H1 (cell line): Measurements from ENCODE around the gene FLT3. TPM values are rescaled to one million over a fixed set of nuclear protein-coding genes. Genes with fewer than 3 reads are reported as not detected.

Experiments
- CTCF ChIA-PET: fragments of 300-600 bp; sonication (Branson Sonifier 250); formaldehyde crosslinking; loops from one replicate; lab custom pipeline; 2021; ENCODE audit not compliant: partially characterized antibody; lab: Charles Lee
- POLR2A ChIA-PET: fragments of 300-600 bp; sonication (Branson Sonifier 250); formaldehyde crosslinking; loops from one replicate; lab custom pipeline; 2021; ENCODE audit warnings: inconsistent platforms; ENCODE audit not compliant: partially characterized antibody; lab: Charles Lee
- DNase-seq, 2 experiments: peaks; one replicate each; pipeline versions ENCODE4 v3.0.0 to v3.0.0-alpha.2; 2010 to 2022; ENCODE audit warnings: low spot score in 2 of 2, low read depth in 1 of 2, mixed read lengths in 1 of 2
- FAIRE-seq: peaks from 2 replicates; lab custom pipeline; 2011; peaks lifted over from hg19 to GRCh38; lab: Jason Lieb, UNC
- H2AFZ ChIP-seq: 2 replicates; pipeline ENCODE4 v1.8.1; 2012; ENCODE audit warnings: low read length, inconsistent platforms
- H2AK5ac ChIP-seq: 2 replicates; pipeline ENCODE4 v1.6.1; 2013; ENCODE audit warnings: low read depth, low read length
- H2BK120ac ChIP-seq: replicated peaks from 2 replicates; pipeline ENCODE3; 2013; ENCODE audit warnings: low read depth, low read length, inconsistent platforms
- H2BK12ac ChIP-seq: 2 replicates; pipeline ENCODE4 v1.6.1; 2013; ENCODE audit warnings: low read depth, low read length
- H2BK15ac ChIP-seq: 2 replicates; pipeline ENCODE4 v1.6.1; 2013; ENCODE audit warnings: low read length
- H2BK20ac ChIP-seq: 2 replicates; pipeline ENCODE4 v1.6.1; 2013; ENCODE audit warnings: low read length
- H2BK5ac ChIP-seq: 2 replicates; pipeline ENCODE4 v1.6.1; 2013; ENCODE audit warnings: low read depth, low read length
- H3K14ac ChIP-seq: 2 replicates; pipeline ENCODE4 v1.6.1; 2013; ENCODE audit warnings: inconsistent platforms; ENCODE audit not compliant: insufficient read length
- H3K18ac ChIP-seq: 2 replicates; pipeline ENCODE4 v1.6.1; 2013; ENCODE audit warnings: low read length; ENCODE audit errors: extremely low read depth
- H3K23ac ChIP-seq: 2 replicates; pipeline ENCODE4 v1.6.1; 2013; ENCODE audit warnings: inconsistent platforms; ENCODE audit not compliant: insufficient read length
- H3K23me2 ChIP-seq: 2 replicates; pipeline ENCODE4 v1.6.1; 2013; ENCODE audit warnings: low read depth, low read length
- H3K27ac ChIP-seq: 2 replicates; pipeline ENCODE4 v1.6.1; 2011; ENCODE audit warnings: low read depth, low read length, inconsistent platforms
- H3K27me3 ChIP-seq, 4 experiments: replicated peaks in 1 of 4; 1 replicate in 1 of 4; 2 replicates in 3 of 4; pipeline versions ENCODE4 v1.6.1 to v1.8.1; 2011 to 2013; ENCODE audit warnings: low read length in 3 of 4, mild to moderate bottlenecking in 3 of 4, inconsistent platforms in 2 of 4, mixed read lengths in 2 of 4, moderate library complexity in 1 of 4; ENCODE audit not compliant: control insufficient read depth in 3 of 4, insufficient read depth in 3 of 4; ENCODE audit errors: extremely low read depth in 1 of 4
- H3K36me3 ChIP-seq, 4 experiments: 2 replicates each; pipeline versions ENCODE4 v1.6.1 to v1.8.1; 2011 to 2013; ENCODE audit warnings: mild to moderate bottlenecking in 4 of 4, low read length in 3 of 4, moderate library complexity in 2 of 4, control low read depth in 1 of 4, inconsistent platforms in 1 of 4; ENCODE audit not compliant: insufficient read depth in 4 of 4, control insufficient read depth in 2 of 4
- H3K4ac ChIP-seq: replicated peaks from 2 replicates; pipeline ENCODE3; 2013; ENCODE audit warnings: low read length, low read depth, mixed read lengths, inconsistent platforms; ENCODE audit not compliant: insufficient read length
- H3K4me1 ChIP-seq, 4 experiments: replicated peaks in 1 of 4; 1 replicate in 1 of 4; 2 replicates in 3 of 4; pipeline versions ENCODE4 v1.6.1 to v1.8.1; 2011 to 2013; ENCODE audit warnings: low read length in 3 of 4, inconsistent platforms in 2 of 4, mixed read lengths in 1 of 4; ENCODE audit not compliant: insufficient read depth in 4 of 4, control insufficient read depth in 3 of 4
- H3K4me2 ChIP-seq, 2 experiments: 2 replicates each; pipeline versions ENCODE4 v1.6.1 to v1.8.1; 2011 to 2013; ENCODE audit warnings: low read depth in 2 of 2, low read length in 2 of 2, control low read depth in 1 of 2, inconsistent platforms in 1 of 2, mild to moderate bottlenecking in 1 of 2; ENCODE audit not compliant: insufficient read depth in 1 of 2
- H3K4me3 ChIP-seq, 4 experiments: fragments of 200-600, 300-600 bp in 1 of 4; sonication (generic), shearing (Covaris generic), sonication (Bioruptor Twin) in 1 of 4; 2 replicates each; pipeline versions ENCODE4 v1.5.1 to v1.8.1; 2011 to 2016; ENCODE audit warnings: low read length in 4 of 4, low read depth in 3 of 4, control low read depth in 2 of 4, inconsistent platforms in 2 of 4, mild to moderate bottlenecking in 2 of 4, mixed read lengths in 1 of 4, moderate library complexity in 1 of 4; ENCODE audit not compliant: insufficient read depth in 2 of 4; ENCODE audit errors: extremely low read depth in 1 of 4
- H3K56ac ChIP-seq: replicated peaks from 2 replicates; pipeline ENCODE3; 2013; ENCODE audit warnings: low read depth, mild to moderate bottlenecking, mixed read lengths, low read length, inconsistent platforms; ENCODE audit not compliant: insufficient read length
- H3K79me1 ChIP-seq: 2 replicates; pipeline ENCODE4 v1.6.1; 2013; ENCODE audit warnings: low read depth, low read length, control low read depth
- H3K79me2 ChIP-seq, 2 experiments: 2 replicates each; pipeline versions ENCODE4 v1.6.1 to v1.8.1; 2012 to 2013; ENCODE audit warnings: low read length in 2 of 2, mild to moderate bottlenecking in 2 of 2, inconsistent platforms in 1 of 2; ENCODE audit not compliant: insufficient read depth in 2 of 2, control insufficient read depth in 1 of 2
- H3K9ac ChIP-seq, 4 experiments: replicated peaks in 1 of 4; 1 replicate in 1 of 4; 2 replicates in 3 of 4; pipeline versions ENCODE4 v1.6.1 to v1.8.1; 2011 to 2013; ENCODE audit warnings: low read depth in 3 of 4, low read length in 3 of 4, control low read depth in 2 of 4, mild to moderate bottlenecking in 2 of 4, moderate library complexity in 2 of 4, inconsistent platforms in 1 of 4; ENCODE audit errors: extremely low read depth in 1 of 4
- H3K9me3 ChIP-seq, 2 experiments: 2 replicates each; pipeline versions ENCODE4 v1.6.1 to v1.8.1; 2012 to 2013; ENCODE audit warnings: mild to moderate bottlenecking in 2 of 2, moderate library complexity in 2 of 2, control low read depth in 1 of 2, inconsistent platforms in 1 of 2, low read depth in 1 of 2, low read length in 1 of 2, mixed read lengths in 1 of 2; ENCODE audit not compliant: insufficient read depth in 2 of 2
- H4K20me1 ChIP-seq, 2 experiments: replicated peaks in 1 of 2; 2 replicates each; pipeline versions ENCODE3 to v1.8.1; 2011 to 2013; ENCODE audit warnings: inconsistent platforms in 2 of 2, low read length in 2 of 2, mild to moderate bottlenecking in 1 of 2; ENCODE audit not compliant: insufficient read depth in 2 of 2, control insufficient read depth in 1 of 2
- H4K5ac ChIP-seq: 2 replicates; pipeline ENCODE4 v1.6.1; 2013; ENCODE audit warnings: low read length, low read depth, mixed read lengths, inconsistent platforms; ENCODE audit not compliant: insufficient read length
- H4K8ac ChIP-seq: 2 replicates; pipeline ENCODE4 v1.8.0; 2013; ENCODE audit warnings: mild to moderate bottlenecking, moderate library complexity, low read length, inconsistent platforms; ENCODE audit not compliant: insufficient read depth; ENCODE audit errors: extremely low read depth
- H4K91ac ChIP-seq: replicated peaks from 2 replicates; pipeline ENCODE3; 2013; ENCODE audit warnings: low read length, mixed read lengths, inconsistent platforms; ENCODE audit not compliant: insufficient read length
- CEBPB ChIP-seq: IDR thresholded peaks from 2 replicates; pipeline ENCODE4 v1.6.1; 2012; ENCODE audit warnings: low read depth, low read length
- POLR2AphosphoS5 ChIP-seq: IDR thresholded peaks from 2 replicates; pipeline ENCODE4 v1.6.1; 2011; ENCODE audit warnings: low read depth, low read length
- WGBS, 2 experiments: shearing (Covaris generic) in 1 of 2; methylation state at CpG; one replicate each; pipeline versions ENCODE4 v1.1.6 to v1.1.7; 2013 to 2015; ENCODE audit warnings: low lambda C conversion rate in 2 of 2, mixed read lengths in 2 of 2, inconsistent platforms in 1 of 2, low coverage in 1 of 2, missing lambda C conversion rate in 1 of 2; ENCODE audit not compliant: insufficient replicate concordance in 2 of 2, insufficient coverage in 1 of 2, insufficient read length in 1 of 2; ENCODE audit errors: extremely low coverage in 1 of 2, missing lambda C conversion rate in 1 of 2; 5-methylcytosine and 5-hydroxymethylcytosine counted together
- polyA plus RNA-seq, 7 experiments: library from polyadenylated mRNA; depleted of rRNA in 3 of 7; stranded (reverse) in 5 of 7; unstranded in 2 of 7; fragments of >200 nt in 5 of 7; fragments of 200-250 nt in 2 of 7; gene quantifications; 1 replicate in 5 of 7; 2 replicates in 1 of 7; 4 replicates in 1 of 7; pipeline versions ENCODE4 v1.2.1 to v1.2.3, GENCODE V29; 2011 to 2013; ENCODE audit warnings: missing spikeins in 2 of 7, mixed read lengths in 2 of 7
- total RNA-seq: library from RNA; stranded (reverse); fragmentation: NEBNext Ultra II Directional; extraction: Animal tissue kit (Norgen Biotek cat#: 25700); gene quantifications from 2 replicates; pipeline ENCODE4 v1.2.1, GENCODE V29; 2021

The FLT3 gene
- total and polyA plus RNA-seq, 2 of the 8 experiments (the other 6 are each of a cell fraction or from before 2014, with no cell fraction given) = 0.44 to 0.71 TPM

DNA sequence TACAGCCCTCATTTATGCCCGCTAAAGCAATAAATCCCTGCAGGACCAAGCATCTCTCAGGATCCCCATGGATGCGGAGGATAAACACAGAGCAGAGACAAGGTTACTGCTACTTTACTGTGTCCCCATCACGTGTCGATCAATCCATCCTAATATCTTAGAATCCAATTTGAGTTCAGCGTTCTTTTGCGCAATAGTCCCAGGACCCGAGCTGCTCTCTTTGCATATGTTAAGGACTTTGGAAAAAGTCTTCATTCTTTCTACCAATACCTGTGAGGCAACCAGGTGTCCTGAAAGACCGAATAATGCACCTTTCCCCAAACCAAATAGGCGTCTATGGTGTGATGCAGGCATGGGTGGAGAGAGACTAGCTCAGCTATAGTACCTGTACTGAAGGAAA is 73.9 kb downstream of the FLT3 start:
- no peak for FAIRE-seq
- Histone ChIP-seq H3K56ac (no peak overlapping the region), H2BK12ac (no peak overlapping the region), H3K9ac (no peak overlapping the region), H2BK120ac (no peak overlapping the region), H2AK5ac (no peak overlapping the region), H4K20me1 (no peaks in the 10 kb centered on the region), H3K4ac (no peak overlapping the region), H3K4me3 (no peak overlapping the region), H3K27me3 (no peaks in the 10 kb centered on the region), H3K36me3 (no peaks in the 10 kb centered on the region), H4K5ac (no peak overlapping the region), H3K4me2 (no peak overlapping the region), H3K27ac (no peak overlapping the region), H2BK15ac (no peak overlapping the region), H3K23me2 (no peaks in the 10 kb centered on the region), H3K23ac (no peak overlapping the region), H2AFZ (no peak overlapping the region), H3K18ac (no peak overlapping the region), H3K4me1 (peaks cover 5 to 10% (median 7%) of the 10 kb centered on the region in 4 experiments), H4K8ac (no peak overlapping the region), H2BK20ac (no peak overlapping the region), H4K91ac (no peak overlapping the region), H2BK5ac (no peak overlapping the region), H3K9me3 (no peaks in the 10 kb centered on the region), H3K79me2 (no peaks in the 10 kb centered on the region), H3K79me1 (no peaks in the 10 kb centered on the region), H3K14ac (no peak overlapping the region)
- WGBS, 2 experiments = 92% methylated on average over 9 of the region's 9 CpGs; no CpG with 5 or more reads in 1 of the 2 experiments
- POLR2A ChIA-PET = no interaction called here
- no peak for DNase-seq
- CTCF ChIA-PET = no interaction called here
- TF ChIP-seq CEBPB (peak; percentile 67; the same call in 1 of the 2 replicates), POLR2AphosphoS5 (no peak)
